Measurements from ENCODE around the gene DAB2IP. TPM values are rescaled to one million over a fixed set of nuclear protein-coding genes. Genes with fewer than 3 reads are reported as not detected.

Gene DAB2IP
- polyA plus RNA-seq, 1 donor from 2014 or later = 17.3 TPM

GRCh38 chr9:121766081-121766683, 114.7 kb downstream of the DAB2IP start:
- Histone ChIP-seq H3K9me2 (ENCODE audit: insufficient read depth, low read length) (no peaks in the 10 kb centered on the region), H3K9me3 (ENCODE audit: low read length) (no peaks in the 10 kb centered on the region), H3K4me2 (ENCODE audit: low read length) (no peak overlapping the region), H3K4me3 (ENCODE audit: low read length) (no peak overlapping the region), H3K36me3 (ENCODE audit: insufficient read depth, low read length) (peaks cover 6% of the 10 kb centered on the region), H2AFZ (ENCODE audit: low read depth, low read length) (no peak overlapping the region), H3K27me3 (ENCODE audit: insufficient read depth, low read depth, low read length) (no peaks in the 10 kb centered on the region), H4K20me1 (ENCODE audit: insufficient read depth) (no peaks in the 10 kb centered on the region), H3K79me2 (replicated peaks; ENCODE audit: insufficient read depth, low read length) (no peaks in the 10 kb centered on the region), H3K27ac (ENCODE audit: low read length) (no peak overlapping the region), H3F3A (ENCODE audit: insufficient read depth, low read length, poor library complexity, severe bottlenecking) (no peaks in the 10 kb centered on the region), H3K9ac (ENCODE audit: low read length) (no peak overlapping the region)
- no peak for TF ChIP-seq POLR2AphosphoS5 (IDR thresholded peaks at IDR 0.05)
- TF ChIP-seq RAD21 (conservative IDR thresholded peaks at IDR 0.05) = no peak
- no peak for TF ChIP-seq EZH2 (IDR thresholded peaks at IDR 0.05; ENCODE audit: borderline replicate concordance, insufficient read depth, low read length, poor library complexity, severe bottlenecking)

GRCh38 chr9:121767171-121767769, 115.8 kb downstream of the DAB2IP start:
- Histone ChIP-seq H3K9ac (ENCODE audit: low read length) (no peak overlapping the region), H3F3A (ENCODE audit: insufficient read depth, low read length, poor library complexity, severe bottlenecking) (no peaks in the 10 kb centered on the region), H3K27ac (ENCODE audit: low read length) (no peak overlapping the region), H3K9me3 (ENCODE audit: low read length) (no peaks in the 10 kb centered on the region), H3K36me3 (ENCODE audit: insufficient read depth, low read length) (peaks cover 6% of the 10 kb centered on the region), H4K20me1 (ENCODE audit: insufficient read depth) (no peaks in the 10 kb centered on the region), H3K79me2 (replicated peaks; ENCODE audit: insufficient read depth, low read length) (no peaks in the 10 kb centered on the region), H2AFZ (ENCODE audit: low read depth, low read length) (no peak overlapping the region), H3K27me3 (ENCODE audit: insufficient read depth, low read depth, low read length) (no peaks in the 10 kb centered on the region), H3K9me2 (ENCODE audit: insufficient read depth, low read length) (no peaks in the 10 kb centered on the region), H3K4me2 (ENCODE audit: low read length) (no peak overlapping the region), H3K4me3 (ENCODE audit: low read length) (no peak overlapping the region)
- TF ChIP-seq EP300 (conservative IDR thresholded peaks at IDR 0.05; ENCODE audit: poor library complexity, severe bottlenecking) (no peak), RAD21 (conservative IDR thresholded peaks at IDR 0.05) (no peak), MXI1 (conservative IDR thresholded peaks at IDR 0.05; ENCODE audit: poor library complexity, severe bottlenecking) (no peak), EZH2 (IDR thresholded peaks at IDR 0.05; ENCODE audit: borderline replicate concordance, insufficient read depth, low read length, poor library complexity, severe bottlenecking) (no peak)

- Histone ChIP-seq H3K9me2 (ENCODE audit: insufficient read depth, low read length) (no peaks in the 10 kb centered on the region), H3K27ac (ENCODE audit: low read length) (no peak overlapping the region), H3K9ac (ENCODE audit: low read length) (no peak overlapping the region), H2AFZ (ENCODE audit: low read depth, low read length) (no peak overlapping the region), H3K79me2 (replicated peaks; ENCODE audit: insufficient read depth, low read length) (no peaks in the 10 kb centered on the region), H3K4me3 (ENCODE audit: low read length) (no peak overlapping the region), H3K4me2 (ENCODE audit: low read length) (no peak overlapping the region), H3F3A (ENCODE audit: insufficient read depth, low read length, poor library complexity, severe bottlenecking) (no peaks in the 10 kb centered on the region), H3K9me3 (ENCODE audit: low read length) (no peaks in the 10 kb centered on the region), H3K27me3 (ENCODE audit: insufficient read depth, low read depth, low read length) (no peaks in the 10 kb centered on the region), H4K20me1 (ENCODE audit: insufficient read depth) (no peaks in the 10 kb centered on the region), H3K36me3 (ENCODE audit: insufficient read depth, low read length) (peaks cover 6% of the 10 kb centered on the region)
- TF ChIP-seq CTCF (IDR thresholded peaks at IDR 0.05; ENCODE audit: poor library complexity, severe bottlenecking) (no peak), EZH2 (IDR thresholded peaks at IDR 0.05; ENCODE audit: borderline replicate concordance, insufficient read depth, low read length, poor library complexity, severe bottlenecking) (no peak), TAF1 (IDR thresholded peaks at IDR 0.05; ENCODE audit: low read depth) (no peak), REST (IDR thresholded peaks at IDR 0.05; ENCODE audit: borderline replicate concordance) (no peak), MXI1 (conservative IDR thresholded peaks at IDR 0.05; ENCODE audit: poor library complexity, severe bottlenecking) (no peak), POLR2AphosphoS5 (IDR thresholded peaks at IDR 0.05) (no peak), RAD21 (conservative IDR thresholded peaks at IDR 0.05) (no peak), EP300 (conservative IDR thresholded peaks at IDR 0.05; ENCODE audit: poor library complexity, severe bottlenecking) (no peak)
Observed at GRCh38 chr9:121768416-121769015, 117.1 kb downstream of the DAB2IP start.

Data from neural cell (in vitro differentiated cells).